Measurements from ENCODE around the gene SUN1. TPM values are rescaled to one million over a fixed set of nuclear protein-coding genes. Genes with fewer than 3 reads are reported as not detected.

Gene SUN1
- total and polyA plus RNA-seq, 2 experiments from 2014 or later: 63.3 to 145 TPM

DNA sequence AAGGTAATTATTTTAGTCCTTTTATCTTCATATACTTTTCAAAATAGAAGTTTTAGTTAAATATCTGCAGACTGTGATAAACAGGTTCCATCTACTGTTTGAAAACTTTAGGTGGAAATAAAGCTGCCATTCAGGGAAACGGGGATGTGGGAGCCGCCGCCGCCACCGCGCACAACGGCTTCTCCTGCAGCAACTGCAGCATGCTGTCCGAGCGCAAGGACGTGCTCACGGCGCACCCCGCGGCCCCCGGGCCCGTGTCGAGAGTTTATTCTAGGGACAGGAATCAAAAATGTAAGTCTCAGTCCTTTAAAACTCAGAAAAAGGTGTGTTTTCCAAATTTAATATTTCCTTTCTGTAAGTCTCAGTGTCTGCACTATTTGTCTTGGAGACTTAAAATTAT lies 11.0 kb downstream of the SUN1 start:
- Mint-ChIP-seq H3K27ac (no peak overlapping the region), H3K27me3 (ENCODE audit: insufficient read depth, low read depth, poor library complexity) (peaks cover 17% of the 10 kb centered on the region), H3K4me3 (no peak overlapping the region), H3K36me3 (ENCODE audit: low read depth) (peaks cover 82% of the 10 kb centered on the region), H3K9me3 (peaks cover 2% of the 10 kb centered on the region), H3K4me1 (no peaks in the 10 kb centered on the region)
- DNase-seq (ENCODE audit: low spot score) (no peak), ATAC-seq (no peak)
- H3K27ac ChIP-seq (ENCODE audit: low read depth): no peak overlapping the region
- H2AFZ ChIP-seq: no peak overlapping the region
- H3K4me3 ChIP-seq: no peak overlapping the region
- TF ChIP-seq CREB1 (CRISPR knock-in tag; IDR thresholded peaks at IDR 0.05; ENCODE audit: low read depth) (no peak), JUNB (IDR thresholded peaks at IDR 0.05; ENCODE audit: unreplicated experiment) (no peak)
- peaks cover 23% of the 10 kb centered on the region for H3K36me3 ChIP-seq (ENCODE audit: insufficient read depth)
- peaks cover 59% of the 10 kb centered on the region for H3K79me2 ChIP-seq (replicated peaks; ENCODE audit: insufficient read depth)
- no peaks in the 10 kb centered on the region for H3K27me3 ChIP-seq (ENCODE audit: insufficient read depth)
- no peak overlapping the region for H3K4me2 ChIP-seq
- peaks cover 4% of the 10 kb centered on the region; the same call in 1 of the 2 replicates for H3F3A ChIP-seq (replicated peaks; ENCODE audit: low read depth)
- no peaks in the 10 kb centered on the region for H3K9me2 ChIP-seq (ENCODE audit: insufficient read depth)
- H3K4me1 ChIP-seq (ENCODE audit: insufficient read depth): no peaks in the 10 kb centered on the region
- H4K20me1 ChIP-seq (replicated peaks; ENCODE audit: insufficient read depth): peaks cover 14% of the 10 kb centered on the region

DNA sequence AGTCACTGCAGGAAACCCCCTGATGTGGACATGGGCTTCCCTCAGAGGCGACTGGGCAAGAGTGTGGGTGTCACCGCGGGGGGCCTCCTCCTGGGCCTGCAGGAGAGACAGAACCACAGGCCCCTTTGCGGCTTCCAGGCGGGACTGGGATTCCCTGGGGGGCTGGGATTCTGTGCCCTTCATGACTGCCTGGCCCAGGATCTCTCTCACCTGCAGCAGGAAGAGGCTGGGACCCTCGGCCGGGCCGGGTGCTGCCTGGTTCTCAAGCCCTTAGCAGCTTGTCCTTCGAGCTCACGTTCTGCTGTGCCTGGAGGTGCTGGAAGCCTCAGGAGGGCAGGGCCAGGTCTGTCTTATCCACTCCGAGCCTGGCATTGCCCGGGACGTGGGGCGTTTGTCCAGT lies 11.8 kb downstream of the SUN1 start:
- H3K36me3 Mint-ChIP-seq (ENCODE audit: low read depth): peaks cover 81% of the 10 kb centered on the region
- TF ChIP-seq EZH2 (IDR thresholded peaks at IDR 0.05; ENCODE audit: low read depth, unreplicated experiment) (no peak), JUNB (IDR thresholded peaks at IDR 0.05; ENCODE audit: unreplicated experiment) (no peak), ZNF331 (CRISPR knock-in tag; IDR thresholded peaks at IDR 0.05; ENCODE audit: low read depth) (no peak), POLR2AphosphoS5 (IDR thresholded peaks at IDR 0.05; ENCODE audit: low read depth) (no peak), STAT1 (IDR thresholded peaks at IDR 0.05; ENCODE audit: unreplicated experiment) (no peak)
- TF ChIP-seq, protein P1, sequence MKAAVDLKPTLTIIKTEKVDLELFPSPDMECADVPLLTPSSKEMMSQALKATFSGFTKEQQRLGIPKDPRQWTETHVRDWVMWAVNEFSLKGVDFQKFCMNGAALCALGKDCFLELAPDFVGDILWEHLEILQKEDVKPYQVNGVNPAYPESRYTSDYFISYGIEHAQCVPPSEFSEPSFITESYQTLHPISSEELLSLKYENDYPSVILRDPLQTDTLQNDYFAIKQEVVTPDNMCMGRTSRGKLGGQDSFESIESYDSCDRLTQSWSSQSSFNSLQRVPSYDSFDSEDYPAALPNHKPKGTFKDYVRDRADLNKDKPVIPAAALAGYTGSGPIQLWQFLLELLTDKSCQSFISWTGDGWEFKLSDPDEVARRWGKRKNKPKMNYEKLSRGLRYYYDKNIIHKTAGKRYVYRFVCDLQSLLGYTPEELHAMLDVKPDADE (IDR thresholded peaks at IDR 0.05): no peak
- TF ChIP-seq, protein P2, sequence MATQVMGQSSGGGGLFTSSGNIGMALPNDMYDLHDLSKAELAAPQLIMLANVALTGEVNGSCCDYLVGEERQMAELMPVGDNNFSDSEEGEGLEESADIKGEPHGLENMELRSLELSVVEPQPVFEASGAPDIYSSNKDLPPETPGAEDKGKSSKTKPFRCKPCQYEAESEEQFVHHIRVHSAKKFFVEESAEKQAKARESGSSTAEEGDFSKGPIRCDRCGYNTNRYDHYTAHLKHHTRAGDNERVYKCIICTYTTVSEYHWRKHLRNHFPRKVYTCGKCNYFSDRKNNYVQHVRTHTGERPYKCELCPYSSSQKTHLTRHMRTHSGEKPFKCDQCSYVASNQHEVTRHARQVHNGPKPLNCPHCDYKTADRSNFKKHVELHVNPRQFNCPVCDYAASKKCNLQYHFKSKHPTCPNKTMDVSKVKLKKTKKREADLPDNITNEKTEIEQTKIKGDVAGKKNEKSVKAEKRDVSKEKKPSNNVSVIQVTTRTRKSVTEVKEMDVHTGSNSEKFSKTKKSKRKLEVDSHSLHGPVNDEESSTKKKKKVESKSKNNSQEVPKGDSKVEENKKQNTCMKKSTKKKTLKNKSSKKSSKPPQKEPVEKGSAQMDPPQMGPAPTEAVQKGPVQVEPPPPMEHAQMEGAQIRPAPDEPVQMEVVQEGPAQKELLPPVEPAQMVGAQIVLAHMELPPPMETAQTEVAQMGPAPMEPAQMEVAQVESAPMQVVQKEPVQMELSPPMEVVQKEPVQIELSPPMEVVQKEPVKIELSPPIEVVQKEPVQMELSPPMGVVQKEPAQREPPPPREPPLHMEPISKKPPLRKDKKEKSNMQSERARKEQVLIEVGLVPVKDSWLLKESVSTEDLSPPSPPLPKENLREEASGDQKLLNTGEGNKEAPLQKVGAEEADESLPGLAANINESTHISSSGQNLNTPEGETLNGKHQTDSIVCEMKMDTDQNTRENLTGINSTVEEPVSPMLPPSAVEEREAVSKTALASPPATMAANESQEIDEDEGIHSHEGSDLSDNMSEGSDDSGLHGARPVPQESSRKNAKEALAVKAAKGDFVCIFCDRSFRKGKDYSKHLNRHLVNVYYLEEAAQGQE (IDR thresholded peaks at IDR 0.05; ENCODE audit: unreplicated experiment): no peak
- TF ChIP-seq, protein P3, sequence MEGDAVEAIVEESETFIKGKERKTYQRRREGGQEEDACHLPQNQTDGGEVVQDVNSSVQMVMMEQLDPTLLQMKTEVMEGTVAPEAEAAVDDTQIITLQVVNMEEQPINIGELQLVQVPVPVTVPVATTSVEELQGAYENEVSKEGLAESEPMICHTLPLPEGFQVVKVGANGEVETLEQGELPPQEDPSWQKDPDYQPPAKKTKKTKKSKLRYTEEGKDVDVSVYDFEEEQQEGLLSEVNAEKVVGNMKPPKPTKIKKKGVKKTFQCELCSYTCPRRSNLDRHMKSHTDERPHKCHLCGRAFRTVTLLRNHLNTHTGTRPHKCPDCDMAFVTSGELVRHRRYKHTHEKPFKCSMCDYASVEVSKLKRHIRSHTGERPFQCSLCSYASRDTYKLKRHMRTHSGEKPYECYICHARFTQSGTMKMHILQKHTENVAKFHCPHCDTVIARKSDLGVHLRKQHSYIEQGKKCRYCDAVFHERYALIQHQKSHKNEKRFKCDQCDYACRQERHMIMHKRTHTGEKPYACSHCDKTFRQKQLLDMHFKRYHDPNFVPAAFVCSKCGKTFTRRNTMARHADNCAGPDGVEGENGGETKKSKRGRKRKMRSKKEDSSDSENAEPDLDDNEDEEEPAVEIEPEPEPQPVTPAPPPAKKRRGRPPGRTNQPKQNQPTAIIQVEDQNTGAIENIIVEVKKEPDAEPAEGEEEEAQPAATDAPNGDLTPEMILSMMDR (conservative IDR thresholded peaks at IDR 0.05; ENCODE audit: low read depth in 2 of 2): no peak
- peaks cover 7% of the 10 kb centered on the region for H3K9me3 Mint-ChIP-seq
- H3K27me3 ChIP-seq (ENCODE audit: insufficient read depth): no peaks in the 10 kb centered on the region
- no peaks in the 10 kb centered on the region for H3K9me2 ChIP-seq (ENCODE audit: insufficient read depth)
- H3K27me3 Mint-ChIP-seq (ENCODE audit: insufficient read depth, low read depth, poor library complexity): peaks cover 16% of the 10 kb centered on the region
- no peak overlapping the region for H3K27ac ChIP-seq (ENCODE audit: low read depth)
- H3K27ac Mint-ChIP-seq: no peak overlapping the region
- H4K20me1 ChIP-seq (replicated peaks; ENCODE audit: insufficient read depth): peaks cover 5% of the 10 kb centered on the region; the same call in 1 of the 2 replicates
- H3F3A ChIP-seq (replicated peaks; ENCODE audit: low read depth): peaks cover 6% of the 10 kb centered on the region; the same call in 1 of the 2 replicates
- peaks cover 31% of the 10 kb centered on the region for H3K36me3 ChIP-seq (ENCODE audit: insufficient read depth)
- ATAC-seq (no peak), DNase-seq (ENCODE audit: low spot score) (no peak)
- no peaks in the 10 kb centered on the region for H3K4me1 ChIP-seq (ENCODE audit: insufficient read depth)
- no peaks in the 10 kb centered on the region for H3K4me1 Mint-ChIP-seq
- no peak overlapping the region for H3K4me2 ChIP-seq
- H3K4me3 ChIP-seq: no peak overlapping the region
- peaks cover 51% of the 10 kb centered on the region for H3K79me2 ChIP-seq (replicated peaks; ENCODE audit: insufficient read depth)
- H2AFZ ChIP-seq: no peak overlapping the region
- H3K4me3 Mint-ChIP-seq: no peak overlapping the region

Measured in GM23338 (cell line).